ENCODE data around the gene DCLK2. TPM values are rescaled to one million over a fixed set of nuclear protein-coding genes. Genes with fewer than 3 reads are reported as not detected.

The DCLK2 gene
- total RNA-seq, 4 donors from 2014 or later, result 0.61 to 4.0 (median 0.74) TPM

GRCh38 chr4:150306719-150307118 is 228.5 kb downstream of the DCLK2 start:
- intact Hi-C loops (cut with DNase I), result no loop called here
- H3K9me3 ChIP-seq, result no peaks in the 10 kb centered on the region
- TF ChIP-seq CTCF (IDR thresholded peaks at IDR 0.05), result no peak
- no peak for TF ChIP-seq POLR2A (IDR thresholded peaks at IDR 0.05)
- H3K27ac ChIP-seq, result no peak overlapping the region
- H3K27me3 ChIP-seq, result no peaks in the 10 kb centered on the region
- no peaks in the 10 kb centered on the region for H3K4me1 ChIP-seq
- H3K4me3 ChIP-seq, result no peak overlapping the region
- 81 to 83% methylated on average over 1 of the region's 1 CpG for WGBS, 2 donors
- no peak for DNase-seq
- peaks cover 0 to 16% (median 0%) of the 10 kb centered on the region in 3 donors for H3K36me3 ChIP-seq

Small RNA genes within 50 kb of the gene (small RNA-seq; reads per million reads assigned to genes)
- gene RNU7-194P, result 0 reads per million in 4 donors
